ENCODE results near the gene TMEM117.
"Not testable (repeated sequence)": the region's sequence is repeated elsewhere in the genome, so short reads cannot be mapped to it uniquely, and the experiment has no call there.

- TF ChIP-seq CTCF, POLR2AphosphoS5 (IDR thresholded peaks at IDR 0.05): not testable (repeated sequence)
These were observed 359.8 kb downstream of the TMEM117 start for GRCh38 chr12:44195719-44196118.
